Endothelial cell of umbilical vein (primary cell): ENCODE measurements around the gene OR10H3. TPM values are rescaled to one million over a fixed set of nuclear protein-coding genes. Genes with fewer than 3 reads are reported as not detected.

Source experiments
- BruUV-seq: library from RNA; stranded (reverse); fragments of 400-500 nt; replicated peaks from 2 replicates; lab custom pipeline; 2021; lab: Mats Ljungman, UMichigan
- CTCF ChIA-PET: fragments of 300-600, 350-600 bp; sonication (Branson Sonifier 250); formaldehyde crosslinking; loops from one replicate; lab custom pipeline; 2021; ENCODE audit warnings: antibody characterized with exemption, inconsistent platforms; lab: Charles Lee
- POLR2A ChIA-PET: fragments of 300-600, 350-600 bp; sonication (Branson Sonifier 250); formaldehyde crosslinking; loops from one replicate; lab custom pipeline; 2021; ENCODE audit warnings: antibody characterized with exemption, inconsistent platforms; lab: Charles Lee
- DNase-seq: peaks from one replicate; pipeline ENCODE4 v3.0.0-alpha.2; 2011; ENCODE audit warnings: low read depth, low spot score
- FAIRE-seq: peaks from 2 replicates; lab custom pipeline; 2011; peaks lifted over from hg19 to GRCh38; lab: Jason Lieb, UNC
- H2AFZ ChIP-seq: 2 replicates; pipeline ENCODE4 v1.6.0; 2012; ENCODE audit warnings: low read depth, low read length, control low read depth, inconsistent platforms
- H3K27ac ChIP-seq: 2 replicates; pipeline ENCODE4 v1.5.1; 2011; ENCODE audit warnings: low read depth, mild to moderate bottlenecking, control low read depth, low read length, moderate library complexity; ENCODE audit not compliant: insufficient read depth
- H3K27me3 ChIP-seq, 2 experiments: 2 replicates each; pipeline versions ENCODE4 v1.6.0 to v1.6.1; 2011; ENCODE audit warnings: low read length in 2 of 2, mixed read lengths in 1 of 2; ENCODE audit not compliant: control insufficient read depth in 2 of 2, insufficient read depth in 2 of 2
- H3K36me3 ChIP-seq, 2 experiments: 2 replicates in 1 of 2; 3 replicates in 1 of 2; pipeline ENCODE4 v1.5.1; 2011; ENCODE audit warnings: low read length in 2 of 2, mild to moderate bottlenecking in 1 of 2, moderate library complexity in 1 of 2; ENCODE audit not compliant: control insufficient read depth in 2 of 2, insufficient read depth in 2 of 2; ENCODE audit errors: extremely low read depth in 1 of 2
- H3K4me1 ChIP-seq: 3 replicates; pipeline ENCODE4 v1.5.1; 2011; ENCODE audit warnings: mild to moderate bottlenecking, low read length; ENCODE audit not compliant: control insufficient read depth, insufficient read depth; ENCODE audit errors: extremely low read depth
- H3K4me2 ChIP-seq: 2 replicates; pipeline ENCODE4 v1.6.1; 2011; ENCODE audit warnings: low read length, control low read depth, mixed read lengths; ENCODE audit not compliant: insufficient read depth
- H3K4me3 ChIP-seq, 3 experiments: fragments of 200-600 bp in 1 of 3; sonication (generic), shearing (Covaris generic) in 1 of 3; replicated peaks in 1 of 3; 2 replicates each; pipeline ENCODE4 v1.5.1; 2011 to 2016; ENCODE audit warnings: control low read depth in 3 of 3, low read length in 3 of 3, mild to moderate bottlenecking in 2 of 3, inconsistent platforms in 1 of 3, low read depth in 1 of 3, moderate library complexity in 1 of 3; ENCODE audit not compliant: insufficient read depth in 1 of 3
- H3K79me2 ChIP-seq: 2 replicates; pipeline ENCODE4 v1.6.0; 2012; ENCODE audit warnings: low read length, inconsistent platforms; ENCODE audit not compliant: control insufficient read depth, insufficient read depth
- H3K9ac ChIP-seq: replicated peaks from 2 replicates; pipeline ENCODE3; 2011; ENCODE audit warnings: low read length, control low read depth; ENCODE audit not compliant: insufficient read depth; ENCODE audit errors: extremely low read depth
- H3K9me1 ChIP-seq: replicated peaks from 3 replicates; pipeline ENCODE4 v1.6.0; 2011; ENCODE audit warnings: mild to moderate bottlenecking, low read length; ENCODE audit not compliant: control insufficient read depth, insufficient read depth; ENCODE audit errors: extremely low read depth
- H3K9me3 ChIP-seq: replicated peaks from 2 replicates; pipeline ENCODE4 v1.5.1; 2012; ENCODE audit warnings: low read length, inconsistent platforms; ENCODE audit not compliant: control insufficient read depth, insufficient read depth
- H4K20me1 ChIP-seq: replicated peaks from 2 replicates; pipeline ENCODE3; 2011; ENCODE audit warnings: mild to moderate bottlenecking, low read length; ENCODE audit not compliant: control insufficient read depth, insufficient read depth; ENCODE audit errors: extremely low read depth
- CTCF ChIP-seq, 2 donors: IDR thresholded peaks; 1 replicate in 1 of 2; 2 replicates in 1 of 2; pipeline ENCODE4 v1.5.1; 2011; ENCODE audit warnings: low read length in 2 of 2, mild to moderate bottlenecking in 2 of 2, moderate library complexity in 2 of 2, control low read depth in 1 of 2, inconsistent platforms in 1 of 2, low read depth in 1 of 2; ENCODE audit not compliant: insufficient read depth in 1 of 2; ENCODE audit errors: extremely low read depth in 1 of 2
- EZH2 ChIP-seq: IDR thresholded peaks from 2 replicates; pipeline ENCODE4 v1.6.1; 2012; ENCODE audit warnings: borderline replicate concordance, low read depth, mild to moderate bottlenecking, moderate library complexity, low read length, inconsistent platforms; ENCODE audit not compliant: severe bottlenecking
- FOS ChIP-seq: IDR thresholded peaks from 2 replicates; pipeline ENCODE4 v1.6.1; 2011; ENCODE audit warnings: mild to moderate bottlenecking, low read length, moderate library complexity, borderline replicate concordance; ENCODE audit not compliant: insufficient read depth
- GATA2 ChIP-seq: IDR thresholded peaks from 2 replicates; pipeline ENCODE4 v1.7.0; 2011; ENCODE audit warnings: low read depth, mild to moderate bottlenecking, moderate library complexity, mixed read lengths, low read length; ENCODE audit not compliant: insufficient read length, insufficient read depth
- MAX ChIP-seq: IDR thresholded peaks from 2 replicates; pipeline ENCODE4 v1.6.1; 2011; ENCODE audit not compliant: insufficient read depth, insufficient read length
- POLR2A ChIP-seq: IDR thresholded peaks from 2 replicates; pipeline ENCODE4 v1.6.1; 2012; ENCODE audit warnings: low read depth, mild to moderate bottlenecking, control low read depth, low read length
- POLR2AphosphoS5 ChIP-seq: IDR thresholded peaks from 2 replicates; pipeline ENCODE4 v1.6.1; 2012; ENCODE audit warnings: low read depth, mild to moderate bottlenecking, control low read depth, low read length, moderate library complexity; ENCODE audit not compliant: insufficient read depth
- dilution Hi-C: fragments of 300-500 bp; cut with MboI; formaldehyde crosslinking; loops from one replicate; pipeline ENCODE4 v1.15.0; 2019; ENCODE audit warnings: low sequenced_read_pairs; ENCODE audit not compliant: extremely low pct_ligation_motif_present
- intact Hi-C: fragments of 100-400 bp; cut with micrococcal nuclease; formaldehyde crosslinking; loops from one replicate; pipeline ENCODE4 v1.10.0; 2022
- polyA plus RNA-seq, 4 experiments: library from polyadenylated mRNA; depleted of rRNA in 3 of 4; stranded (reverse) in 3 of 4; unstranded in 1 of 4; fragments of >200 nt; gene quantifications; 2 replicates each; pipeline versions ENCODE4 v1.2.1 to v1.2.3, GENCODE V29; 2011 to 2012; ENCODE audit warnings: missing spikeins in 1 of 4
- total RNA-seq: library from RNA; stranded (reverse); gene quantifications from 2 replicates; pipeline ENCODE4 v1.2.3, GENCODE V29; 2021

The OR10H3 gene
- total and polyA plus RNA-seq, 2 donors (not counting 3 experiments of a cell fraction or from before 2014, with no cell fraction given) = not detected

GRCh38 chr19:15732388-15732787 lies 5.4 kb upstream of the OR10H3 start:
- dilution Hi-C loops (no loop called here), intact Hi-C loops (no loop called here)
- Histone ChIP-seq H2AFZ (no peak overlapping the region), H3K4me1 (no peaks in the 10 kb centered on the region), H3K36me3 (no peaks in the 10 kb centered on the region), H4K20me1 (no peaks in the 10 kb centered on the region), H3K9ac (no peak overlapping the region), H3K79me2 (no peaks in the 10 kb centered on the region), H3K4me2 (no peak overlapping the region), H3K27me3 (no peaks in the 10 kb centered on the region), H3K4me3 (no peak overlapping the region), H3K27ac (no peak overlapping the region), H3K9me3 (no peaks in the 10 kb centered on the region), H3K9me1 (no peaks in the 10 kb centered on the region)
- no TSS peak for BruUV-seq
- TF ChIP-seq FOS = no peak
- no peak for TF ChIP-seq POLR2A
- no peak for TF ChIP-seq CTCF (IDR thresholded peaks at IDR 0.05; ENCODE audit: extremely low read depth in 1 of 2, insufficient read depth in 1 of 2, low read depth in 1 of 2, low read length in 2 of 2)
- no peak for TF ChIP-seq MAX
- TF ChIP-seq EZH2 = no peak
- no peak for TF ChIP-seq GATA2
- ChIA-PET CTCF (no interaction called here), POLR2A (no interaction called here)
- DNase-seq = no peak
- FAIRE-seq = no peak

- ChIA-PET POLR2A (no interaction called here), CTCF (no interaction called here)
- dilution Hi-C loops = no loop called here
- FAIRE-seq (no peak), DNase-seq (no peak)
- BruUV-seq = no TSS peak
- H3K4me2 ChIP-seq = no peak overlapping the region
- intact Hi-C loops = no loop called here
- TF ChIP-seq MAX (no peak), POLR2AphosphoS5 (no peak), CTCF (IDR thresholded peaks at IDR 0.05; ENCODE audit: extremely low read depth in 1 of 2, insufficient read depth in 1 of 2, low read depth in 1 of 2, low read length in 2 of 2) (no peak), FOS (no peak), GATA2 (no peak)
- H3K9me3 ChIP-seq = no peaks in the 10 kb centered on the region
- H3K4me1 ChIP-seq = no peaks in the 10 kb centered on the region
- no peaks in the 10 kb centered on the region for H3K79me2 ChIP-seq
- no peak overlapping the region for H3K4me3 ChIP-seq
- no peak overlapping the region for H3K27ac ChIP-seq
- H4K20me1 ChIP-seq = no peaks in the 10 kb centered on the region
- no peaks in the 10 kb centered on the region for H3K36me3 ChIP-seq
- no peaks in the 10 kb centered on the region for H3K9me1 ChIP-seq
- H3K9ac ChIP-seq = no peak overlapping the region
- no peak overlapping the region for H2AFZ ChIP-seq
- H3K27me3 ChIP-seq = no peaks in the 10 kb centered on the region
Measured at GRCh38 chr19:15733895-15734294, 3.9 kb upstream of the OR10H3 start.
